Measurements from ENCODE around the gene RNFT2.

- no peak for TF ChIP-seq CTCF (IDR thresholded peaks at IDR 0.05)
- TF ChIP-seq POLR2AphosphoS5 (IDR thresholded peaks at IDR 0.05; ENCODE audit: insufficient read depth in 1 of 2, low read depth in 1 of 2) = no peak
These were observed 69.4 kb downstream of the RNFT2 start for GRCh38 chr12:116807546-116807945.
